Cortex of kidney (tissue), 1 donor: ENCODE data around the gene PAPOLG.

Experiments
- DNase-seq: peaks from one replicate; lab custom pipeline; 2025; lab: John Stamatoyannopoulos, UW

The PAPOLG gene

DNA sequence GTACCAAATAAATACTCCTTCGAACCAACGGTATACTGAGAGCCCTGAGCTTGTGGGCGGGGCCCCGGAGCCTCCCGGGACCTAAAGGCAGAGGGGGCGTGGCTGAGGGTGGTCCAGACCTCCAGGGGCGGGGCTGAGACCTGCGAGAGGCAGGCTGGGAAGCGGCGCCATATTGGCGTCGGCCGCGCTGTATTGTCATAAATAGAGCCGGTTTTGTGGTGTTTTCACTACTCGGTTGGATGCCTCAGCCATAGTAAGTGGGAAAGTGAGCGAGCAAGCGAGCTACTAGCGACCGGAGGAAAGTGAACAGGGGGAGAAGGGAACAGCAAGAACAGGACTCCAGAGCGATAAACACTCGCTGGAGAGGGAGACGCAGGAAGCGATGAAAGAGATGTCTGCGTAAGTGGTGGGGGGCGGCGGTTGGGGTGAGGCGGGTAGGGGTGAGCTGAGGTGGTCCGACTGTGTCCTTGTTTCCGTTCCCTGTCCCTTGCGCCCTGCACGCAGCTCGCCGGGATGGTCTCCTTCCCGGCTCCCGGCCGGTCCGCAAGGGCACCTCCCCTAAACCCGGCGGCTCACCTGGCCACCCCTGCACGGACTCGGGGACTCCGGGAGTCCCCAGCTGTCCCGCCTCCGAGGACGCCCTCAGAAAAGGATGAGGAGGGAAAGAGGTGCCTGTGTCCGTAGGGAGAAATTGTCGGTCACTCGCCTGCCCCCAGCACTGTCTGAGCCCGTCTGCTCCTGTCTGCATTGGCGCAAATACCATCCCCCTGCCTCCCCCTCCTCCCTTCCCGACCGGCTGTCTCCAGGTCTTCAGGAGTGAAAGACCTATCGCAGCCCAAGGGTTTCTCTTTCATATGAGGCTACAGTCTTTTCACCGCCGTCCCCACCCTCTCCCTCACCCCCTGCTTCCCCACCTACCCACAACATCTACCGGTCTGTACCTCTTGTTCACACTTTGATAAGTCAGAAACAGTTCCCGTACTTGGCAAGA, at the start of gene PAPOLG:
Gene PAPOLG (plus strand): TSS at position 172 of the 991 bp plus-strand sequence. CDS start 211 bp downstream, at position 383.
- no peak for DNase-seq

DNA sequence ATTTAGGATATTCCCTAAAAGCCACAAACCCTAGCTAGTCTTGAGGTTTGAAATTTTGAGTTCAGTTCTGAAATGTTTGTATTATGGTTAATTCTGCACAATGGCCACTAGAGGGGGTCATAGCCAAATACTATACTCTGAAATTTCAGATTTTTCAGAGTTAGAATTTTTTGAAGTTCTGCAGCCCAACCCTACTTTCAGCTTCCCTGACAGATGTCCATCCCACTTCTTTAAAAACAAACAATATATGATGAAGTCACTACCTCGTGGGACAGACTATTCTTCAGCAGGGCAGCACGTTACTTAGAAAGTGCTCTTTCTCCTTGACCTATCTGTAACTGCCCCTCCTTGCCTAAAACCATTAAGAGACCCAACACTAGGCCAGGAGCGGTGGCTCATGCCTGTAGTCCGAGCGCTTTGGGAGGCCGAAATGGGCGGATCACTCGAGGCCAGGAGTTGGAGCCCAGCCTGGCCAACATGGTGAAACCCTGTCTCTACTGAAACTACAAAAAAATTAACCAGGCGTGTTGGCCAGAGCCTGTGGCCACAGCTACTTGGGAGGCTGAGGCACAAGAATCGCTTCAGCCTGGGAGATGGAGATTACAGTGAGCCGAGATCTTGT, 48.2 kb upstream of the PAPOLG start:
- DNase-seq = no peak

DNA sequence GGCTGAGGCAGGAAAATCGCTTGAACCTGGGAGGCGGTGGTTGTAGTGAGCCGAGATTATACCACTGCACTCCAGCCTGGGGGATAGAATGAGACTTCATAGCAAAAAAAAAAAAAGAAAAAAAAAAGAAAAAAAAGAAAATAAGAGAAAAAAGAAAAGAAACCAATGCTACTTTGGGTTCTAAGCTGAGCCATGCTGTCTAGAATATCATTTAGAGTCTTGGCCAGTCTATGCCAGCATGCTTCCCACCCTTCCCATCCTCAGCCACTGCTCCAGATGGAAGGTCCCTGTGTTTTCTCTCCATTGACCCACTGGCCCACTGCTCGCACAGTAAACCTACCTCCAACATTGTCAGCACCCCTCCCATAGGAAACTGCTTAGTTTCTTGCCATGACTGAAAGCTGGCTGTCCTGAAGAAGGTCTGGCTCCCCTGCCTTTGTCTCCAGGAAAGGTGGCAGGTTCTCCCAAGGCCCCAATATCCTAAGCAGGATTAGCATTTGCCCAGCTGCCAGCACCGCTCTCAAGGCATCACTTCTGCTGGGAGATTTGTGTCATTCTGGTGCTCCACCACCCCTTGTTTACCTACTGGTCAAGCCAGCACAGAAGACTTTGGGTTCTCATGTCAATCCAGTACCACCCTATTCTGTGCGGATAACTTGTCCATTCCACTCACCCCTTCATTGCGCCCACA, 47.3 kb upstream of the PAPOLG start:
- DNase-seq = no peak

DNA sequence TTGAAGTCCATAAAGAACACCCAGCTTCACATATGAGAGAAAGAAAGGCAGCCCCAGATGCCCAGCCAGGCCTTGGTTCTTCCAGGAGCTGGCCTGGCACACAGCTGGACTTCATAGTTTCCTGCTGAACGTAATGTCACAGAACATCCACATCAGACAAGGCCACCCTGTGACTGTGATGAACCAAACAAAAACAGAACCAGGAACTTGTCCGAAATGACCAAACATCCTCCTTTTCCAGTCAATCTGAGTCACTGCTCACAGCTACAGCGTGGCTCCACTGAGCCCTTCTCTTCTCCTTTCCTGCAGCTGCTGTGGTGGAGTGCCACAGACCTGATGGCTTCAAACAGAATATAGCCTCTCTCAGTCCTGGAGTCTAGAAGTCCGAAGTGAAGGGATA, 45.4 kb upstream of the PAPOLG start:
- DNase-seq = no peak

DNA sequence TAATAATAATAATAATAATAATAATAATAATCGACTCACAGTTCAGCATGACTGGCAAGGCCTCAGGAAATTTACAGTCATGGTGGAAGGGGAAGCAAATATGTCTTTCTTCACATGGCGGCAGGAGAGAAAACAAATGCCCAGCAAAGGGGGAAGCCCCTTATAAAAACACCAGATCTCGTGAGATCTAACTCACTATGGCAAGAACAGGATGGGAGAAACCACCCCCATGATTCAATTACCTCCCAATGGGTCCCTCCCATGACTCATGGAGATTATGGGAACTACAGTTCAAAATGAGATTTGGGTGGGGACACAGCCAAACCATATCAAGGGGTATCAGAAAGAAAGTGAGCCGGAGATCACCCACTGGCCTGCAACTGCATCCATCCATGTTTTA, 40.5 kb upstream of the PAPOLG start:
- DNase-seq = no peak

DNA sequence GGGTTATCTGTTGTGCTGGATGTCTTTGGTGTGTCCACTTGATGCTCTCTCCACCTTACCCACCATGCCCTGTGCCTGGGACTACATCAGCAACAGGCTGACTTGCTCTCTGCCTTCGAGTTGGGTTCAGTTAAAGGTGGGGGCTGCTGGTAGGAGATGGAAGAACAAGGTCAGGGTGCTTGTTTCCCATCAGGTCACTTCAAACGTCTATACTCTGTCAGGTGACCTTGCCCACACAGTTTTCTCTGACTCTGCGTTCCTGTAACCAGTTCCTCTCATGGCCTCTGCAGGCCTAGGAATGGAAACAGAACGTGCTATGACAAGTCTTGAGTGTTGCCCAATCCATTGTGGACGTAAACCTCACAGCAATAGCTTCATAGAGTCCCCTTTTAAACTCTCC, 38.4 kb upstream of the PAPOLG start:
- DNase-seq = no peak

DNA sequence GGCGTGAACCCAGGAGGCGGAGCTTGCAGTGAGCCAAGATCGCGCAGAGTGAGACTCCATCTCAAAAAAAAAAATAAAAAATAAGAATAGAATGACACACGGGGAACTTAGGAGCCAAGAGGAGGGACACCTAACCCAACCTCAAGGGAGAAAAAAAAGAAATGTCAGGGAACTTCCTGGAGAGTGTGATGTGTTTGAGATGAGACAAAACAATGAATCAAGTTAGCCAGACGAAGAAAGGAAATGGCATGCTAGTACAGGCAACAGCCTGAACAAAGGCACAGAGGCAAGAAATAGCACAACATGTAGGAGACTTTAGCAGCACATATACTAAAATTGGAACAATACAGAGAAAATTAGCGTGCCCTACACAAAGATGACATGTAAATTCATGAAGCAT, 36.7 kb upstream of the PAPOLG start:
- no peak for DNase-seq

DNA sequence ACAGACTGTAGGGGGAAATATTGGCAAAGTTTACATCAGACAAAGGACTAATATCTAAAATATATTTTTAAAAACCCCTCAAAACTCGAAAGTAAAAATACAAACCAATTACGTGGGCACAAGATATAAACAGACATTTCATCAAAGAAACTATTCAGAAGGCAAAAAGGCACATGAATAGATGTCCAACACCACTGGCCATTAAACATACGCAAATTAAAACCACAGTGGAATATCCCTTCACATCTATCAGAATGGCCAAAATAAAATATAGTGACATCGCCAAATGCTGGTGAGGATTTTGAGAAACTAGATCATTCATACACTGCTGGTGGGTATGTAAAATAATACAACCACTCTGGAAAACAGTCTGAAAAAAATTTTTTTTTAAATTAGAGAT, 30.6 kb upstream of the PAPOLG start:
- no peak for DNase-seq

DNA sequence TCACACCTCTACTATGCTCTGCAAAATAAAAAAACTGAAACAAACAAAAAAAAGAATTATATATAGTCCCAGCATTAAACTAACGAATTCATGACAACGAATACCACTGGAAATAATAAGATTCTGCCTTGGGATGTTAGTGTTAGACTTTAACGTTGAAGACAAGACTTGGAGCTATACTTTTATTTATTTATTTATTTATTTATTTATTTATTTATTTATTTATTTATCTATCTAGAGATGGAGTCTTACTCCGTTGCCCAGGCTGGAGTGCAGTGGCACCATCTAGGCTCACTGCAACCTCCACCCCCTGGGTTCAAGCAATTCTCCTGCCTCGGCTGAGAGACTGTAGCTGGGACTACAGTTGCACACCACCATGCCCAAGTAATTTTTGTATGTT, 27.2 kb upstream of the PAPOLG start:
- no peak for DNase-seq

DNA sequence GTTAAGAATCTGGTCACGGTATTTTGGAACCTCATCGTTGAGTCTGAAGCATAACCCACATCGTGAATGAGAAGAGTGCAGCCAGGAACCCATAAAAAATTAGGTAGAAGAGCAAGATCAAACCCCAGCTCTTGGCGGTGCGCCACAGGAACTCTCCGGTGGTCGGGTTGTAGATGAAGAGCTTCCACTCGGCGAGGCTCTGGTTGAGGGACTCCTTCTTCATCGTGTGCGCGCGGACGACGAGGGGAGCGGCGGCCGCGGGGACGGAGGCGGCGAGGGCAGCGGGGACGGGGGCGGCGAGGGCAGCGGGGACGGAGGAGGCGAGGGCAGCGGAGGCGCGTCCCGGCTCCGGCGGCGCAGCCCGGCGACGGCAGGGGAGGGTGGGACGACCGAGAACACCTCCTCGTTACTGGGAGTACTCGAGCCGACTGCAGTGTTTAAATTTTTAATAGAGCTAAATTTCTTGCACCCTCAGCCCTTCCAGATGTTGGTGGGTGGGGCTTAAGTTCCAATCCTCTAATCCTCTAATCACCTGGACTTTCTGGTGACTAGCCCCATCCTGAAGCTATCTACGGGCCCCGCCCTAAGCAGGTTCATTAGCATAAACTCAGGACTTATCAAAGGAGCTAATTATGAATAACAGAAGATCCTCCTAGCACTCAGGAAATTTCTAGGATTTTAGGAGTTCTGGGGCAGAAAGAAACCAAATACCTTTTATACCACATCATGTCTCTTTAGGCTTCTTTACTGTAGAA, 20.4 kb upstream of the PAPOLG start:
- DNase-seq = no peak

DNA sequence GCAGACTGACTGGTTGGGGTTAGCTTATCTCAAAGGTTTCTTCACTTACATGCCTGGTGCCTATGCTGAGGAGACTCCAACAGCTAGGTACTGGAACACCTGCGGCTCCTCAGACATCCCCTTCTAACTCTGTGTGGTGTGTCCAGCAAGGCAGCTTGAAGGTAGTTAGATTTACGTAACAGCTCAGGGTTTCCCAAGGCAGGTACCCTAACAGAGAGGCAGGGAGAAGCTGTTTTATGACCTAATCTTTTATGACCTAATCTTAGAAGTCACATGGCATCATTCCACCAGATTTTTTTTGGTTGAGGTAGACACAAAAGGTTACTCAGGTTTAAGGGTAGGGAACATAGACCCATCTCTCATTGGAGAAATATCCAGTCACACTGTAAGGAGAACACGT, 17.4 kb upstream of the PAPOLG start:
- DNase-seq = no peak

DNA sequence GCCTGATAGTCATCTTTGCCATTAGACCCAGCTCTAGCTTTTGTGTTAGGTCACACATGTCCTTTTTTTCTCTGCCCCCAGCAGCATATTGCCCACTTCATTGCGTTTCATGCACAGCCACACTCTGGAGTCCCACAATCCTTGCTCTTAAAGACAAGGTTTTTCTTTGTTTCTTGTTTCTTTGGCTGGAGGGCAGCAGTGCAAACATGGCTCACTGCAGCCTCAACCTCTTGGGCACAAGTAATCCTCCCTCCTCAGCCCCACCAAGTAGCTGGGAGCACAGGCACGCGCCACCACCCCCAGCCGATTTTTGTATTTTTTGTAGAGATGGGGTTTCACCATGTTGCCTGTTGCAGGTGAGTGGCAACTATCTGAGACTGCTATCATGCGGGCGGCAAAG, 16.9 kb upstream of the PAPOLG start:
- DNase-seq = no peak

DNA sequence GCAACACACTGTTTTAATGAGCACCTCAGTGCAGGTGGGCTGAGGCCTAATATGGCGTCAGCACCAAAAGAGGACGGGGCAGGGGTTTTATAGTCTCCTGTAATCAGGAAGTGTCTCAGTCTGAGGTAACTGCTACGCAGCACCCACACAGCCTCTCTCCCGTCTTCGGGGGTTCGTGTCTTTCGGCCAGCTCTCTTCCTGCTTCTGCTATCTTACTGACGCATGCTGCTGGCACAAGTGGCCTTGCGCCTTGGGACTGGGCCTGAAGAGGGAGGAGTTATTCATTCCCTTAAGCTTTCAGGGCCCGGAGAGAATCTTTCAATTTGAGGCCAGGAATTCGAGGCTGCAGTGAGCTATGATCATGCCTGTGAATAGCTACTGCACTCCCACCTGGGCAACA, 14.5 kb upstream of the PAPOLG start:
- DNase-seq = no peak

DNA sequence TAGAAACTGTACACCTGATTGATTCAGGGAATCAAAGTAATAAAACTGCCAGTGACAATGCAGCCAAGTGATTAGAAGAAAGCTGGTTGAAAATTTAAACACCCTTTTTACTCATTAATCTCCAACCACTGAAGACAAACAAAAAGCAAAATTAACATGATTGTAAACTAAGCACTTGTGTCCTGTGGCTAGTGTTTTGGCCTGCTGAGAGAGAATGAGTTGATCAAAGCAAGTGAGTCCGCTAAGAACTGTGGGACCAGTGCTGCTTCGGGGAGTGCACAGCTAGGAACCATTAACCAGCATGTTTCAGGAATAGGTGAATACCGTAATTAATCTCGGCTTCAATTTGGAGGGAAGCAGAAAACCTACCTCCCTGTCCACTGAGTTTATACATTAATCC, 13.6 kb upstream of the PAPOLG start:
- no peak for DNase-seq

DNA sequence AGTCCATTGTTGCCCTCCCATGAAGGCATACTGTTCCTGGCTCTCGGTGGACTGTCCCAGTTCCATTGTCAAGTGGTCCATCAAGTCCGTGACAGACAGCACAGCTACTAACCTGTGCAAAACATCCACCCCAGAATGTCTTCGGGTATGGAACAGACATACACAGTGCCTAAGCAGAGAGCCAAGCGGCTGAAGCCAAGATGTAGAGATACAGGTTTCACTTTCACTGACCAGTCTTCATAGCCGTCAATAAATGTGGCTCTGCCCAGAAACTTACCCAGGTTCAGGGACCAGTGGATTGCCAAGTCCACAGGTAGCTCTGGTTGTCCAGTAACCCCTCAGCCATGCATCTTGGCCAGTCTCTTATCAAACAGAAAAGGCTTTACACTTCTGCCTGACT, 10.7 kb upstream of the PAPOLG start:
- no peak for DNase-seq

DNA sequence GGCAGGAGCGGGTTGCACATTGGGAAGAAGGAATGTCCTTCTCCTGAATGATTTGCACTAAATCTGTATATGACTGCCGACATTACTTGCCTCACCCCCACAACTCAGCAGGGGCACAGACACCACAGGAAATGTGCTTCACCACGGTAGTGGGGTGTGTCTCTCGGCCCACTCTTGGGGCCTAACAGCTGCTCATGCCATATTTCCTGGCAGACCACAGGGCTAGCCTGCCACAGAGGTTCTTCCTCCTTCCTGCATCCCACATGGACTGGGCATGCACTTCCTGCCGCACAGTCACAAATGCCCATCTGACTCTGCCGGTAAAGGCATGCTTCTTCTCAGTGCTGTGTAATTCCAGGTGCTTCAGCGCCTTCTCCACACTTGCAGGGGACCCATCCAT, 10.3 kb upstream of the PAPOLG start:
- no peak for DNase-seq

DNA sequence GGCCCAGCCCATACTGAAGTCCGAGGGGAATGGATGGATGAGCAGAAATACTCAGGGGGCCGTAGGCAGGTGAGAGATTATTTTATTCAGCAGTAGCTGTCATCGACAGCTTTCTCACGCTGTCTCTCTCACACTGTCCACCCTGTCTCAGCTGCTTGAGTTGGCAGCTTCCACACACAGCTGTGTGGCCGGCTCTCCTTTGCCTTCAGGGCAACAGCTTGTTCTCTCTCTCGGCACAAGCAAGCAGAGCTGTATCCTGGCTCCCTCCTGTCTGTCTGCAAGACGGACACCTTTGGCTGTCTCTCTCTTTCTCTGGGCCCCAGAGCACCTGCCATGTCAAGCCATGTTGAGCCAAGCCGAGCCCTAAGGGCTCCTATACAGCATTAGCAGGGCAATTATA, 9.8 kb upstream of the PAPOLG start:
- DNase-seq = no peak

DNA sequence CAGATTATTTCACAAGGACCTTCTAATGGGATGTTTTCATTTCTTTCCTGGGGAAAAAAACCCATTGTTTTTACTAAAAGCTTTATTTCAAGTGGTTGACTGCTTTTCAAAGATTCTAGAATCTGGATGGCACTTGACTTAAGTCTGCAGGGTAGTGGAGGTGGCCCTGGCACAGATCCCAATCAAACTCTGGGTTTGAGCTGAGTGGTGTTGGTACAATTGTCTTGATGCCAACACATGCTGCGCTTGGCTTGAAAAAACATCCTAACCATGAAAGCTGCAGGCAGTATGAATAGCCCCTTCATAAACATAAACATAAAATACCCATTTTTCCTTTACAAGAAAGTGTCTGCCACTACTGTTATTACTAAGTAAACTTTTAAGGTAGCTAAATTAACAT, 3.6 kb downstream of the PAPOLG start:
- DNase-seq = no peak

DNA sequence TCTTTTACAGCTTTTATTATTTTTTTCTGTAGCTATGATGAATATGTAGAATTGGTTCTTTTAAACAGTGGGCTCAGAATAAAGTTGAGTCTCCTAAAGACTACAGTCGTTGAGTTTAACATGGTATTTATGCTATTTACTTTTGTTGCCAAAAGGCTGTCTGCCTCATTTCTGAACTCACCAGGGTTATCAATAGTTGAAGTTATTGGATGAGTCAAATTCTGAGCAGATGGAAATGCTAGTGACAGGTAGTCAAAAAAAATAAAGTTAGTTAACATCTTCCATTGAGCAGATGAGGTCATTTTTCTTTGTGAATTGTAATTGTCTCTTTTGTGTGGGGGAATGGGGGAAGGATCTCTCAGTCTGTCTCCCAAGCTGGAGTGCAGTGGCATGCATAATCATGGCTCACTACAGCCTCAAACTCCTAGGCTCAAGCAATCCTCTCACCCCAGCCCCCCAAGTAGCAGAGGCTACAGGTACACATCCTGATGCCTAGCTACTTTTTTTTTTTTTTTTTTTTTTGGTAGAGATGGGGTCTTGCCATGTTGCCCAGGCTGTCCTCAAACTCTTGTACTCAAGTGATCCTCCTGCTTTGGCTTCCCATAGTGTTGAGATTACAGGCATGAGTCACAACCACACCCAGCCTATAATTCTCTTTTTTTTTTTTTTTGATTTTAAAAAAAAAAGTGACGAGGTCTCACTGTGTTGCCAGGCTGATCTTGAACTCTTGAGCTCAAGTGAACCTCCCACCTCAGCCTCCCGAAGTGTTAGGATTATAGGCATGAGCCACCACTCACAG, 8.9 kb downstream of the PAPOLG start:
- no peak for DNase-seq

DNA sequence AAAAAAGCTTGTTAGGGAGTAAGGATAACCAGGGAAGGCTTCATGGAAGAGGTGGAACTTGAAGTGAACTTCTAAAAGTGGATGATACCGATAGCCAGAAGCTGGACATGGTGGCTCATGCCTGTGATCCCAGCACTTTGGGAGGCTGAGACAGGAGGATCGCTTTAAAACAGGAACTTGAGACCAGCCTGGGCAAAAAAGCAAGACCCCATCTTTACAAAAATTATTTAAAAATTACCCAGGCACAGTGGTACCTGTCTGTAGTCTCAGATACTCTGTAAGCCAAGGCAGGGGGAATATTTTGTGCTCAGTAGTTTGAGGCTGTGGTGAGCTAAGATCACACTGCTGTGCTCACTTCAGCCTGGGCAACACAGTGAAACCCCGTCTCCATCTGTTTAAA, 10.2 kb downstream of the PAPOLG start:
- no peak for DNase-seq

DNA sequence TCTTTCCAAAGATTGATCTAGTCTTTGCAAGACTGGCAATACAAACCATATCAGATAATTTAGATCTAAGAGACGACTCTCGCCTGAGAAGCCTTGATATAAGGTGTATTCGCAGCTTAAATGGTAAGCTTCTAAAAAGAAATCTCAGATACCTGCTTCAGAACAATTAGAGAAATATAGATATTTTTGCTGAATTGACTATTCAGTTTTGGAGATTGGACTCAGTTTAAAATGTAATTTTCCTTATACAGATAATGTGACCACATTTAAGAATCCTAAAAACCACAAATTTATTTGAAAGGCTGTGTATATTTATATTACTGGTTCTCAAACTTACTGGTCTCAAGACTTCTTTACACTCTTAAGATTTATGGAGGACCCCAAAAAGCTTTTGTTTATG, 15.4 kb downstream of the PAPOLG start:
- no peak for DNase-seq
